ENCODE results near the gene EID2.

The EID2 gene, protein sequence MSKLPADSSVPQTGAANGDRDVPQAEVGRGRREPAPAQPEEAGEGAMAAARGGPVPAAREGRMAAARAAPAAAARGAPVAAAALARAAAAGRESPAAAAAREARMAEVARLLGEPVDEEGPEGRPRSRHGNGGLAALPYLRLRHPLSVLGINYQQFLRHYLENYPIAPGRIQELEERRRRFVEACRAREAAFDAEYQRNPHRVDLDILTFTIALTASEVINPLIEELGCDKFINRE

DNA sequence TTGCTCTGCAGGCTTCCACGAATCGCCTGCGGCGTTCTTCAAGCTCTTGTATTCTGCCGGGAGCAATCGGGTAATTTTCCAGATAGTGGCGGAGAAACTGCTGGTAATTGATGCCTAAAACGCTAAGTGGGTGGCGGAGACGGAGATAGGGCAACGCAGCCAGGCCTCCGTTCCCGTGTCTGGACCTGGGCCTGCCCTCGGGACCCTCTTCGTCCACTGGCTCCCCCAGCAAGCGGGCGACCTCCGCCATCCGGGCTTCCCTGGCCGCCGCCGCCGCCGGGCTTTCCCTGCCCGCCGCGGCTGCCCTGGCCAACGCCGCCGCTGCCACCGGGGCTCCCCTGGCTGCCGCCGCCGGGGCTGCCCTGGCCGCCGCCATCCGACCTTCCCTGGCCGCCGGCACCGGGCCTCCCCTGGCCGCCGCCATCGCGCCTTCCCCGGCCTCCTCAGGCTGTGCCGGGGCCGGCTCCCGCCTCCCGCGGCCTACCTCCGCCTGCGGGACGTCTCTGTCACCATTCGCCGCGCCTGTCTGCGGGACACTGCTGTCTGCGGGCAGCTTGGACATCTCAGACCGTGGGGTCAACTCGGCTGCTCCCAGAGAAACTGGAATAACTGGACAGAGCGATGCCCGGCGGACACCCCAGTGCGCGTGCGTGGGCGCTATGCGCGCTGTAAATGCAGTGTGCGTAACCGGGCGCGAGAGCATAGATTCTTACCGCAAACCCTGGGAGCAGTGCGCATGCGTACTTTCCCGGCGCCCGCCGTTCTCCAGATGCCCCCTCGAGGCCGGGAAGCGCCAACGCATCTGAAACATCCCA, at the start of gene EID2:
Gene EID2 (minus strand): TSS at position 644 of the 815 bp plus-strand sequence. CDS start 82 bp downstream, at position 562.
- DNase-seq = peak; percentile 98

DNA sequence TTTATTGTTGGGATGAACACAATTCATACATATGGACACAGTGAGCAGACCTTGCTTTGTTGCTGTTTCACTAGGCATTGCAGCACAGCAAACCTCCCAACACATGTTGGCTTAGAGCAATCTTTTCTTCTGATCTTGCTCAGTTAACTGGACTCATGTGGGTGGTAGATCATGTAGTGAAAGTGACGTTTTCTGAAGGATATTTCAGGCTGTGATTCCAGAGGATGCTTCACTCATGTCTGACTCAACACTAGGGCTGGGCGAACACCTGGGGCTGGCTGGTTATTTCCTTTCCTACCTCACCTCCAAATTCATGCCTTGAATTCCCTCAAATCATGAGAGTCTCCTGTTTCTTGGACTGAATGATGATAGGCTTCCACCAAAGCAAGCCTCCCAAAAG, 48.1 kb upstream of the EID2 start:
- no peak for DNase-seq

DNA sequence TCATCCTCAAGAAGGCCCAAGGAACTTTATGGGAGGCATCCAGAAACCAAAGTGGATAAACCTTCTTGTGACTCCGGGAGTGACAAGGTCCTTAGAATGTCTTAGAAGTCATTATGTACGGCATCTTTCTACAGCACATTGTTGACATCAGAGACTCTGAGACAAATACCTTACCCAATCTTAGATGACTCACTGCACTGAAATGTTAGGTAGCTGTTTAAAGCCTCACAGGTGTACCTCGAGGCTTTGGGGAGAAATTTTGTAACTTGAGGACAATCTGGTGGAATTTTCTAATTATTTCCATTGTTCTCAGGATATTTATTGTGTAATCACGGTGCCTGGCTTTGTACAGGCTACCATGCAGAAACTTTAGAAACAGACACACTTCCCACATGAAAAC, 47.5 kb upstream of the EID2 start:
- DNase-seq = no peak

GRCh38 chr19:39582891-39583625, 43.1 kb upstream of the EID2 start:
- no peak for DNase-seq

GRCh38 chr19:39582442-39582841, 42.5 kb upstream of the EID2 start:
- DNase-seq = no peak

- DNase-seq = no peak
These were observed 28.6 kb upstream of the EID2 start for GRCh38 chr19:39568604-39569003.

DNA sequence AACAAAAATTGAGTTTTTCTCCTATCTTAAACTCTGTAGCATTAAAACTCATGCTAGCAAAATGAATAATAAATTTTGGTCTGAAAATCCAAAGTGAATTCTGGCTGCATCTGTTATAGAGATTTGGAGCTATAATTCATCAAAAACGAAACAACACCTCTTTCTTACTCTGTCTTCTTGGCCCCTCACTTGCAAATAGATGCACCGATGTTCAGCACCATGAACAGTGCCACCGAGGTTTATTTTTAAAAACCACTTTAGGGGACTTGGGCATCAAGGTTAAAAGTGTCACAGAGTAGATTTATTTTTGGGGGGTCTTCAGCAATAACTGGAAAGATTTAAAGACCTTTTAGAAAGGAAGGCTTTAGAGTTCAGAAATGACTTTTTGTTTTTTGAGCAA, 26.1 kb upstream of the EID2 start:
- DNase-seq = no peak

GRCh38 chr19:39563408-39563807, 23.4 kb upstream of the EID2 start:
- peak; percentile 84 for DNase-seq

- DNase-seq = no peak
These were observed 18.7 kb upstream of the EID2 start for GRCh38 chr19:39558624-39559117.

DNA sequence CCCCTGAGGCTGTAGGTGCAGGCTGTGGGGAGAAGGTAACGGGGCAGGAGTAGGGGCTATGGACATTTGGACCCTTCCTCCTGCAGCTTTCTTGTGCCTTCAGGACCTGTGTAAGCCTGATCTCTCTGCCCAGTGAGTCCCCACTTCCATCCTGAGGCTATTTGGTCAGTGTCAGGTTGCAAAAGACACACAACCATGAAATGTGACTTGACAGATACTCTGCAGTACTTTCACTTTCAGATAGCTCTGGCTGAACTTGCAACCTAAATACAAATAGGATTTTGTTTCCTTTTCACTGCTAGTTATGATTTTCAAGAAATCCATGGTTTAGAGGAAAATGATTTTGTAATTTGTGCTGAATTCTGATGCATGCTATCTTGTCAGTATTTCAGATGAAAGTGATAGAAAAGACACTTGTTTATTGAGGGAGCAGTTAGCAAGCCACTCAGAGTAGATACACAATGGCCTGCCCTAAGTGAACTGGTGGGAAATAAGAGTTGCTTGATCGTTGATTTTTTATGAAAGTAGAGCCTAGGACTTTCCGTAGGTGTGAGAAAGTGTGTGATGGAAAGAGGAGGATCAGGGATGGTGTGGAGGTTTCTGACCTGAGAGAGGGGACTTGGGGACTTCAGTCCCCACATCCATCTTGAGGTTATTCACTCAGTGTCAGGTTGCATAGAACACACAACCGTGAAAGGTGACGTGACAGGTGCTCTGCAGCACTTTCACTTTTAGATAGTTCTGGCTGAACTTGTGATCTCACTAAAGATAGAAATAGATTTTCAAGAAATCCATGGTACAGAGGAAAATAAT, 18.1 kb upstream of the EID2 start:
- no peak for DNase-seq

GRCh38 chr19:39555883-39556282, 15.9 kb upstream of the EID2 start:
- DNase-seq = no peak

DNA sequence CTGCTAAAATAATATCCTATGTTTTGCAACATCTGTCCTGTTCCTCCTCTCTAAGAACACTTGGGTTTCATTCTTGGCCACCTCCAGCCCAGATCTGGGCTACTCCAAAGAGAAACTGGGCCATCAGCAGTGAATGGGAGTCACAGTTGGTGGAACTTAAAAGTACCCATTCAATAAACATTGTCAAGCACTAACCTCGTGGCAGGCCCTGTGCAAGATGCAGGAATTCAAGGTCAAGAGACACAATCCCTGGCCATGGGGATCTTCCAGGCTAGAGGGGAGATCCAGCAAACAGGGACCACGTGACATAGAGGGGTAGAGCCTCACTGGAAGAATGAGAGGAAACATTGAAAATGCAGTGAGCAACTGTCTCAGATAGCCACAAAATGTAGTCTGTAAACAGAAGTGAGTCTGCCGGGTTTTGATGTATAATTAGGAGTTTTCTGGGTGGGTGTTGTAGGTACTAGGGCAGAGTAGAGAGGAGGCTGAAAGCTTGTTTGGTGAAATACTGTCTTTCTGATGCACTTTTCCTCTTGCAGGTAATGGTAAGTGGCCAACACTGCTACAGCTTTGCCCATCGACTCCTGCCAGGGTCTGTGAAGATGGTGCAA, 14.8 kb upstream of the EID2 start:
- no peak for DNase-seq

GRCh38 chr19:39553082-39553652, 13.2 kb upstream of the EID2 start:
- no peak for DNase-seq

DNA sequence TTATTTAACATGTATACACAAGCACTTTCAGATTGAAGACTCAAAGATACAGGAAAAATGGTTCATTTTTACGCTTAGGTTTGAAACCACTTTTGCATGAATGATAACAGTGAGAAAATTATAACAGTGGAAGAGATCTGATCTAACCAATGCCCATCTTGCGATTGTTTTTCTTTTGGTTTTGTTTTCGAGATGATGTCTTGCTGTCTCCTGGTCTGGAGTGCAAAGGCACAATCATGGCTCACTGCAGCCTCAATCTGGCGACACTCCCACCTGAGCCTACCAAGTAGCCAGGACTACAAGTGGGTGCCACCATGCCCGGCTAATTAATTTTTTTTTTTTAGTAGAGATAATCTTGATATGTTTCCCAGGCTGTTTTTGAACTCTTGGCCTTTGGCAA, 10.2 kb upstream of the EID2 start:
- no peak for DNase-seq

GRCh38 chr19:39546599-39546998, 6.6 kb upstream of the EID2 start:
- no peak for DNase-seq

GRCh38 chr19:39544911-39545310, 5.0 kb upstream of the EID2 start:
- no peak for DNase-seq

DNA sequence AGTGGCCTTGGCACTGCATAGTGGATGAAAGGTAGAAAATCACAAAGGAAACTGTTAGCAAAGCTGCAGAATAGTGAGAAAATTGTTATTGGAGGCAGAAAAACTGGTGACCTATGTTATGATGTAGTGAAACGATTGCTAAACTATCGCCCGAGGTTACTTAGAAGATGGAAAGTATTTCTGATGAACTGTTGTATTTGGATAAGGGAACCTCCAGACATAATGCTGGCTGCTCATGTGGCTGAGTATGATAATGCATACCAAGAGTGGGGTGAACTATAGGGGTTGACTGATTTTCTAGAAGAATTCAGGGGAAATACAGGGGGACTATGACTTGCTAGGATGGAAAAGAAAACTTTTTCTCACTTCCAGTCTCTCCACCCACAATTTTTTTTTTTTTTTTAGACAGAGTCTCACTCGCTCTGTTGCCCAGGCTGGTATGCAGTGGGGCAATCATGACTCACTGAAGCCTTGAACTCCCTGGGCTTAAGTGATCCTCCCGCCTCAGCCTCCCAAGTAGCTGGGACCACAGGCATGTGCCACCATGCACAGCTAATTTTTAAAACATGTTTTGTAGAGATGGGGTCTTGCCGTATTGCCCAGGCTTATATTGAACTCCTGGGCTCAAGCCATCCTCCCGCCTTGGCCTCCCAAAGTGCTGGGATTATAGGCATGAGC, 4.4 kb upstream of the EID2 start:
- DNase-seq = no peak

DNA sequence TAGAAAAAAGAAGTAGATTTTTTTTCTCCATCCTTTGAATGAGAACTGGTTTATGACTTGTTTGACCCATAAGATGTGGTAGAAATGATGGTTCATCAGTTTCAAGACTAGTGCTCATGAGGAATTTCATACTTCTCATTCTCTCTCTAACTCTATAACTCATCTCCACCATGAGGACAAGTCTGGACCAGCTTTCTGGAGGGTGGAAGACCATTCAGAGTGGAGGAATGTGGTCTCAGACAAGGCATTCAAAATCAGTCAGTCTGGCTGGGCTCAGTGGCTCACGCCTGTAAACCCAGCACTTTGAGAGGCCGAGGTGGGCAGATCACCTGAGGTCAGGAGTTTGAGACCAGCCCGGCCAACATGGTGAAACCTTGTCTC, 3.5 kb upstream of the EID2 start:
- no peak for DNase-seq

DNA sequence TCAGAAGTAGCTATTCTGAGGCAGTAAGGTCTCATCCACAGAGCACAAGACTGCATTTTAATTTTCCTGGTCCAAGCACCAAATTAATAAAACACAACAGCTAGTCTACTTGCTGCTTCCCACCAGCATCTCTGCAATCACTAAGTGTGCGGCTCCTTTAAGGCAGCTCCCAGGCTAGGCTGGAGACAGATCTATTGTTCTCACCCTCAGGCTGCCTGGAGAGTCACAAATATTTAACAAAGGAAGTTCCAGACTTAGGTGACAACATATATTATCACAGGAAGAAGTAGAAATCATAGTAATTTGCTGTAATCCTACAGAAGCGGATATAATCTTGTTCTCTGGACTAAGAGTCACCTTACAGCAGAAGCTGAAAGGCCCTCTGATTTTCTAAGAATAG, 2.2 kb upstream of the EID2 start:
- no peak for DNase-seq

GRCh38 chr19:39540333-39540673, 342 bp upstream of the EID2 start:
- no peak for DNase-seq

DNA sequence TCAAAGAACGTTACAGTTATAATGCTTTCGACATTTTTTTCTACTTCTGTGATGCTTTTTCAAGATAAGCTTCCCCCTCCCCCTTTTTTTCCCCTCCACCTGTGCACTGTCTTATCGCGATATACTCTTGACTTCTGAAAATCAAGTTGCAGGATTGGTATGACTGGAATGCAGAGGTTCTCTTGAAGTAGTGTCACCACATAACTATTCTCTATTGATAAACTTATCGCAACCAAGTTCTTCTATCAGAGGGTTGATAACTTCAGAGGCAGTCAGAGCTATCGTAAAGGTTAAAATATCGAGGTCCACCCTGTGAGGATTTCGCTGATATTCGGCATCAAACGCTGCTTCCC, 820 bp downstream of the EID2 start:
- DNase-seq = no peak

DNA sequence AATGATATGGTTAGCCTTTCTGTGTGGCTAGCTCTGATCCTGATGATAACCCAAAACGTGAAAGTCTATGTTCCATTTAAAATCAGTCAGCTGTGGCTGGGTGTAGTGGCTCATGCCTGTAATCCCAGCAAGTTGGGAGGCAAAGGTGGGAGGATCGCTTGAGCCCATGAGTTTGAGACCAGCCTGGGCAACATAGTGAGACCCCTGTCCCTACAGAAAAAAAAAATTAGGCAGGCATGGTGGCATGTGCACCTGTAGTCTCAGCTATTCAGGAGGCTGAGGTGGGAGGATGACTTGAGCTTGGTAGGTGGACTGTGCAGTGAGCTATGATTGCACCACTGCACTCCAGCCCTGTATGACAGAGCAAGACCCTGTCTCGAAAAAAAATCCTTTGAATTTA, 6.2 kb downstream of the EID2 start:
- DNase-seq = no peak

Data from NCI-H82 (cell line).